Stromal cell of bone marrow (primary cell): Measurements from ENCODE around the gene PAX3.
"Not testable (repeated sequence)": the region's sequence is repeated elsewhere in the genome, so short reads cannot be mapped to it uniquely, and the experiment has no call there.

ENCODE experiments used
- DNase-seq: peaks from one replicate; pipeline ENCODE4 v3.0.0-alpha.2; 2012; ENCODE audit warnings: low read depth

PAX3 gene

GRCh38 chr2:222214885-222215284 lies 83.9 kb downstream of the PAX3 start:
- no peak for DNase-seq

GRCh38 chr2:222213049-222213448 lies 85.7 kb downstream of the PAX3 start:
- no peak for DNase-seq

DNA sequence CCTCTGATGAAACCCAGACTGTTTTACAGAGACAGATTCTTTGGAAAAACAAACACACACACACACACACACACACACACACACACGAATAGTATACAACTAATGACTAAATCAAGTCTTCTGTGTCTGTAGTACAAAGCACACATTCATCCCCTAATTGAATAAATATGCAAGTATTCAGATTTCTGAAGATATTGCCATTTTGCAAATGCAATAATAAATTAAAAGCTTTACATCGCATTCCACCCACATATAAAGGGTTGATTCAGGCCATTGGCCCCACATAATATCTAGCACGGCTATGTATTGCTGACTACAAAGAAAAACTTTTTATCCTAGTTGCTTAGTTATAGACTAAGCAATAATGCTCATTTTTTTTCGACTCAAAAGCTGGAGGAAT lies 86.2 kb downstream of the PAX3 start:
- no peak for DNase-seq

DNA sequence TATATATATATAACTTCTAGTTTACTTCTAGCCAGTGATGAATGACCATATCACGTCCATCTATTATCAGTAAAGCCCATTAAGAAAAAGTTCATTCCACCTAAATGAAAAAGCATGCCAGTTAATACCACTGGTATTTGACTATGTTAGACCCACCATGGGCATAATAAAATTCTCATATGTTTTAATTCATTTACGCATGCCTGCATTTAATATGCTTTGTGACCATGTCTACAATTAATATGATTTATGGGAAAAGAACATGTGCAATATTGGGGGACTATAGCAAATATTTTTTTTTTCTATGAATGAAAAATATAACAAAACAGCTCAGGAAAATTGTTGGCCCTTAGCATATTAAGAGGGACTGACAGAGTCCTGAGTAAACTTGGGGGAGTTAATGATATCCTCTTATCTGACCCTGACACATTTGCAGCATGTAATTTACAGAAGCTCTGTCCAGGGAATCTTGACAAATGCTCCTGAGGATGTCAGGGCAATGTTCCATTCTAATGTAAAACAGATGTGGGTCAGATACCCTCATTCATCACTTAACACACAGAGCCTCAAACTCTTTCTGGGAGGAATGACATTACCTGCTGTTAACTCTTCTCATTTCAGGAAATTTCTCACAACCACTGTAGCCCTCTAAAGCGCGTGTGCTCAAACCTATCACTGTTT lies 90.6 kb downstream of the PAX3 start:
- DNase-seq, result no peak

DNA sequence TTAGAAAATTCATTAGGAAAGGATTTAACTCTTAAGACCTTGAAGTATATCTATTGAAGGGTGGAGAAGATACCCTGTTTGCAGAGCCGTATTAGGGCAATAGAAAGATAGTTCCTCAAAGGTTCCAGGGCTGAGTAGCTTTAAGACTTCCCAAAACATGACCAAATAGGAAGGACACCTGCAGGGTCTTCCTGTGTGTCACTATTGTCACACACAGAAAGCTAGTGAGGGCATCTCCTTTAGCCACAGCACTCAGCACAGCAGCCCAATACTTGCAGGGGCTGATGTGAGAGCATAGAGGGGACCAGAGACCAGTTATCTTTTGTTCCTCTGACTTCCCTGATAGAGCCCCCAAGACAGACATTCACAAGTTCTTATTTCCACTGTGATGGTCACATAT lies 93.7 kb downstream of the PAX3 start:
- no peak for DNase-seq

- no peak for DNase-seq
These were observed 95.8 kb downstream of the PAX3 start for GRCh38 chr2:222203041-222203440.

DNA sequence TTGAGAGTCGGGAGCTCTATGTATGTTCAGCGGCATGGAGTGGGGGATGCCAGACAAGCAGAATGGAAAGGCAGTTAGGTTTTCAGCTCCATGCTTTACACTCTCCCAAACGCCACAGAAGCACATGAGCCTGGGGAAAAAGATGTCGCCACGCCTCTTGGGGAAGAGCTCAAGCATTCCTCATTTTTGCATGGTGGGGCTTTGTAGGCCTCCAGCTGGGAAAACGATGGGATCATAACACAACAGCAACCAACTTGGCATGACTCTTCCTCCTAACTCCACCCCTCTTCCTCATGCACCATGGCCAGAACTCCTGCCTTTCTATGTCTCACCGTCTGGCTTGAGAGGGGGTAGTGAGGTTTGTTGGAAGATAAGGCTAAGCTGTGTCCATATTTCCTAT lies 102.6 kb downstream of the PAX3 start:
- DNase-seq, result no peak

DNA sequence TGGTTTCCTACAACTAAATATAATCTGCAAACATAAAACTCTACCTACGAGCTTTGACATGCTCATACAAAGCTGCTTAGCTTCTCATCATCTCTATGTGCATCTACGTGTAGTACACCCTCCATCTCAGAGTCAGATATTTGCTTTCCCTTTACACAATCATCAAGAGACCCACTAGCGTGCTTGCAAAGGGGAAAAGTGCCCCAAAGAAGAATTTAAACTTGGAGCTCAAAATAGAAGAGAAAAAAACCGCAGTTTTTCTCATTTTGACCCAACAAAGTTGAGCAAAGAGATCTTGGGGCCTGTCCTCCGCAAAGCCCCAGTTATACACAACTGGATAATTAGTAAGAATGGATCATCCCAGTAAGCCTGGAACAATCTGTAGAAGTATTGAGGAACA lies 104.1 kb downstream of the PAX3 start:
- no peak for DNase-seq

DNA sequence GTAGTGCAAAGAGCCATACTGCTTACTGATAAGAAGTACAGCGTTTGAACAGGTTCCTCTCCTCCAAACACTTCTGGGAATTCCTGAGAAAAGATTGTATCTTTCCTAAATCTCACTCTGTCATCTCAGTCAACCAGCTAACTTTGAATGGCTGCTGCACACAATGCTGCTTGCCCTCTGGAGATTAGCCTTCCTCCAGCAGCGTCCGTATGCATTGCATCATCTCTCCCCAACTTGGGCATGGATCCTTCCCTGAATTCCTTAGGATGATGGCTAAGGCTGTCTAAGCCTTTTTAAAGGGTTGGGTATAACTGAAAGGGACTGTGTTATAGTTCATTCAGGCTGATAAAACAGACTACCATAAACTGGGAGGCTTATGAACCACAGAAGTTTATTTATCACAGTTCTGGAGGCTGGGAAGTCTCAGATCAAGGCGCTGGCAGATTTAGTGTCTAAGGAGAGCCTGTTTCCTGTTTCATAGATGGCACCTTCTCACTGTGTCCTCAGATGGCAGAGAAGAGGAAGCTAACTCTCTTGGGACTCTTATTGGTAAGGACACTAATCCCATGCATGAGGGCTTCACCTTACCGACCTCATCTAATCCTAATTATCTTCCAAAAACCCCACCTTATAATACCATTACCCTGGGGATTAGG lies 105.3 kb downstream of the PAX3 start:
- no peak for DNase-seq

- DNase-seq, result no peak
These were observed 118.2 kb downstream of the PAX3 start for GRCh38 chr2:222180619-222181018.

GRCh38 chr2:222179592-222179991 lies 119.2 kb downstream of the PAX3 start:
- DNase-seq, result no peak

- DNase-seq, result no peak
These were observed 120.3 kb downstream of the PAX3 start for GRCh38 chr2:222178450-222178849.

DNA sequence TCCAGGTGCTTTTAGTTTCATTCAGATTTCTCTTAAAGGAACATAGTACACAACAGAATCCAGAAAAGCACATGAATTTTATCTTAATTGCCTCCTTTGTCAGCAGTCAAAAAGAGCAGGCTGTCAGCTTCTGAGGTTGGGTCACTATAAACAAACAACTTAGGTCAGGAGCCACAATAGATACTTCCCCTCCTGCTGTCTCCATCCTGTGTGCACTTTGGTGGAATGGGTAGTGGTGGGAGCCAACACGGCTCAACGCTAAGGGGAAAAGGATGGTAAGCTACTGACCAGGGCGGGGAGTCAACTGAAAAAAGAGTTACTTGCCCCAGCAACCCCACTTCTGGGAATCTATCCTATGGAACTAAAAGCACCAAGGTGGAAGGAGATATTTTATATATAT lies 121.9 kb downstream of the PAX3 start:
- DNase-seq, result no peak

DNA sequence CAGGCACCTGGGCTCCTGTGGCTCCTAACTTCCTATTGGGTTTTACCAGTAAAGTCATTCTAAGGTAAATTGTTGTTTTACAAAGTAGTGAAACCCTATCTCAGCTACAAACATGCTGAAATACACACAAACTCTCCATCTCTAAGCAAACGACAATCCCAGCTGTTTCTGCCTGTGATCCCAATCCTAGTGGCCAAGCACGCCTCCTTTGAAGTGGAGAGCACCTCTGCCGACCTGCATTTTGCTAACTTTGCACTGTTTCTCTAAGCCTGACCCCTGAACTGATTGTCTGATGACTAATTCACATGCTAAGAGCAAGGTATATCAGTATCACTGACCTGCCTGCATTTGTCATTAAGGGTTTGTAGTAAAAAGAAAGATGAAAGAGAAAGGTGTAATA lies 124.3 kb downstream of the PAX3 start:
- no peak for DNase-seq

- no peak for DNase-seq
These were observed 129.5 kb downstream of the PAX3 start for GRCh38 chr2:222169346-222169745.

- no peak for DNase-seq
These were observed 131.0 kb downstream of the PAX3 start for GRCh38 chr2:222167762-222168161.

DNA sequence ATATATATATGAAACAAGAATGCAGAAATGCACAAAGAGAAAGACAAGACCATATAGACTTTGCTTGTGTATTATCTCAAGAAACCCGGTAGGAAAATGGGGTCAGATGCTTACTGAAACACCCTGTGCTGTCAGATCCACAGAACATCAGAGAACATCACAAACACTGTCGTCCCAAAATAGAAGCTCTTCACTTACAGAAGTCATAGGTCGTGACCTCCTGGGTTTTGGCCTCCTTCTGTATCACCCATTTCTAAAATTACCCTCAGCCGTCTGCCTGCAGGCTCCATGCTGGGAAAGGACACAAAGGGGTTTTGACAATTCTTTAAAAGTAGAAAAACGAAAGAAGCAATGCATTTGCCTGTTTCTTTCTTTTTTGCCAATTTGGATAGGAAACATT lies 137.9 kb downstream of the PAX3 start:
- DNase-seq, result no peak

DNA sequence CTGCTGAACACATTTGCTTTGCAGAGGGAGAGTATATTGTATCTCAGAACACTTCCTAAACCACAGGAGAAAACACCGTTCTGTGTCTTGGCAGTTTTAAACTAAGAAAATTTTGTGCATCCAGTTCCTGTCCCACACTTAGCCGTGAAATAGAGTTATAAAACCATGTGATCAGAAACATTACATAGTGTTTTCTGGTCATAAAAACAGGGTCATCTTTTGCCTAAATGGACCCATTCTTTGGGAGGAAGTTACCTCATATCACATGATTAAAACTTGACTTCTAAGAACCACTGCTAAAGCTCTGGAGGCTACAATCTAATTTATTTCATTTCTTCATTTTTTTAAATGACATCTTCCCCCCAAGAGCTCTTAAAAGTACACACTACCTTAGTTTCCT lies 138.7 kb downstream of the PAX3 start:
- DNase-seq, result no peak

DNA sequence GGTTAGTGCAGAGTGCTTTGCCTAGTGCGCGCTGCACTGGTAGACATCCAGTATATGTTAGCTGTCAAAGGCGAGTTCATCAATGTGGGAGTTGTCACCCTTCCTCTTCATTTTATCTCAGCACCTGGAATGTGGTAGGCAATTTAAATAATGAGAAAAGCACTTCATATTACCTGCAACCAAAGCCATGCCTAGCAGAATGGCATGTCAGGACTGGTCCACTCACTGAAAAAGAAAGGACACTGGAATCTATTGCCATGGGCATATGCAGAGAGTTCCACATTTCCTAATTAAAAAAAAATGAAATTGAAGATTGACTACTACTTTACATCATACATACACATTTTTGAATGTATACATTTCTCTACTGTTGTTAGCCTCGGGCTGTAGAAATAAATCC lies 139.6 kb downstream of the PAX3 start:
- DNase-seq, result no peak

DNA sequence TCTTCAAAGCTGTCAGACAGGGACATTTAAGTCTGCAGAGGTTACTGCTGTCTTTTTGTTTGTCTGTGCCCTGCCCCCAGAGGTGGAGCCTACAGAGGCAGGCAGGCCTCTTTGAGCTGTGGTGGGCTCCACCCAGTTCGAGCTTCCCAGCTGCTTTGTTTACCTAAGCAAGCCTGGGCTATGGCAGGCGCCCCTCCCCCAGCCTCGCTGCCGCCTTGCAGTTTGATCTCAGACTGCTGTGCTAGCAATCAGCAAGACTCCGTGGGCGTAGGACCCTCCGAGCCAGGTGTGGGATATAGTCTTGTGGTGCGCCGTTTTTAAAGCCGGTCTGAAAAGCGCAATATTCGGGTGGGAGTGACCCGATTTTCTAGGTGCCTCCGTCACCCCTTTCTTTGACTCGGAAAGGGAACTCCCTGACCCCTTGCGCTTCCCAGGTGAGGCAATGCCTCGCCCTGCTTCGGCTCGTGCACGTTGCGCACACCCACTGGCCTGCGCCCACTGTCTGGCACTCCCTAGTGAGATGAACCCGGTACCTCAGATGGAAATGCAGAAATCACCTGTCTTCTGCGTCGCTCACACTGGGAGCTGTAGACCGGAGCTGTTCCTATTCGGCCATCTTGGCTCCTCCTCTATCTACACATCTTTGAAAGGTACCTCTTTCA lies 143.7 kb downstream of the PAX3 start:
- DNase-seq, result not testable (repeated sequence)
